Renal cortex interstitium (tissue), 11 donors: ENCODE results near the gene LCMT2. TPM values are rescaled to one million over a fixed set of nuclear protein-coding genes. Genes with fewer than 3 reads are reported as not detected.

Experiments used
- DNase-seq, 11 donors: peaks; one replicate each; pipeline ENCODE4 v3.0.0-alpha.2; 2013; ENCODE audit warnings: low read depth in 9 of 11, low spot score in 4 of 11; ENCODE audit errors: extremely low read depth in 1 of 11
- polyA plus RNA-seq, 3 donors: library from polyadenylated mRNA; unstranded; fragments of 120-200 nt; gene quantifications; one replicate each; pipeline ENCODE4 v1.2.1, GENCODE V29; 2013; ENCODE audit not compliant: insufficient read length in 3 of 3

The LCMT2 gene
- polyA plus RNA-seq, 3 donors = 10.7 to 14.0 (median 12.5) TPM

GRCh38 chr15:43280996-43281395 is 49.4 kb downstream of the LCMT2 start:
- DNase-seq = no peak

- no peak for DNase-seq
These were observed 50.9 kb downstream of the LCMT2 start for GRCh38 chr15:43279496-43279895.

- DNase-seq = no peak
These were observed 51.5 kb downstream of the LCMT2 start for GRCh38 chr15:43278869-43279268.

GRCh38 chr15:43277901-43278300 is 52.5 kb downstream of the LCMT2 start:
- no peak for DNase-seq

GRCh38 chr15:43277231-43277823 is 53.0 kb downstream of the LCMT2 start:
- DNase-seq = no peak

- no peak for DNase-seq
These were observed 53.7 kb downstream of the LCMT2 start for GRCh38 chr15:43276563-43277200.

- no peak for DNase-seq
These were observed 54.4 kb downstream of the LCMT2 start for GRCh38 chr15:43275740-43276562.

- DNase-seq = no peak
These were observed 56.2 kb downstream of the LCMT2 start for GRCh38 chr15:43274136-43274535.

Other genes starting within 250 kb of the LCMT2 start
- gene UBR1, start 224.5 kb downstream of the LCMT2 start, polyA plus RNA-seq = 10 to 100 TPM; 20.3 to 27.5 (median 22.9) TPM
- gene TMEM62, start 197.0 kb downstream of the LCMT2 start, polyA plus RNA-seq = 10 to 100 TPM; 13.3 to 16.7 (median 15.7) TPM
- gene CCNDBP1, start 145.2 kb downstream of the LCMT2 start, polyA plus RNA-seq = 10 to 100 TPM; 46.7 to 56.7 (median 48.2) TPM
- 1 to 10 TPM; 1.1 to 2.6 (median 1.2) TPM for gene EPB42, start 109.6 kb downstream of the LCMT2 start, polyA plus RNA-seq
- gene TGM5, start 63.6 kb downstream of the LCMT2 start, polyA plus RNA-seq = not detected
- under 1 TPM in 1 of 3 donors, not detected in 2; 0.07 TPM for gene TGM7, start 28.3 kb downstream of the LCMT2 start, polyA plus RNA-seq
- 10 to 100 TPM; 28.1 to 31.9 (median 31.1) TPM for gene ZSCAN29, start 40.5 kb upstream of the LCMT2 start, polyA plus RNA-seq
- 10 to 100 TPM; 26.6 to 31.8 (median 27.0) TPM for gene TUBGCP4, start 40.5 kb upstream of the LCMT2 start, polyA plus RNA-seq
- gene TP53BP1, start 162.6 kb upstream of the LCMT2 start, polyA plus RNA-seq = 10 to 100 TPM; 78.3 to 99.5 (median 85.6) TPM
- 1 to 10 TPM; 6.6 to 10.0 (median 7.8) TPM for gene MAP1A, start 187.0 kb upstream of the LCMT2 start, polyA plus RNA-seq